Head of caudate nucleus (tissue), 42 donors: ENCODE data around the gene NKIRAS2.
"Not testable (repeated sequence)": the region's sequence is repeated elsewhere in the genome, so short reads cannot be mapped to it uniquely, and the experiment has no call there.

Experiments used
- DNase-seq, 42 donors: peaks; one replicate each; pipeline versions ENCODE4 v3.0.0 to v3.0.0-alpha.2; 2020 to 2021; ENCODE audit warnings: mixed read lengths in 7 of 42
- intact Hi-C: fragments of 100-400 bp; cut with DNase I; formaldehyde crosslinking; loops from one replicate; pipeline ENCODE4 v1.15.0; 2022

The NKIRAS2 gene

GRCh38 chr17:42020845-42021244 lies 955 bp downstream of the NKIRAS2 start:
- intact Hi-C loops, DNase-seq: not testable (repeated sequence)

- intact Hi-C loops, result no loop called here
- peak in 21 of 42 donors; percentile 14 to 65 (median 38) for DNase-seq
Observed at GRCh38 chr17:42023524-42024349, 3.8 kb downstream of the NKIRAS2 start.

GRCh38 chr17:42025191-42025579 lies 5.3 kb downstream of the NKIRAS2 start:
- intact Hi-C loops, result loop anchor here (5.0 kb wide), 1 partner anchor 77 kb away; no protein-coding TSS in a partner anchor
- no peak for DNase-seq

GRCh38 chr17:42025936-42026335 lies 6.0 kb downstream of the NKIRAS2 start:
- intact Hi-C loops, result loop anchor here (5.0 kb wide), 1 partner anchor 76 kb away; no protein-coding TSS in a partner anchor
- DNase-seq, result no peak

- no peak for DNase-seq
- intact Hi-C loops, result loop anchor here (5.0 kb wide), 1 partner anchor 75 kb away; no protein-coding TSS in a partner anchor
Observed at GRCh38 chr17:42026857-42027589, 7.1 kb downstream of the NKIRAS2 start.

- DNase-seq, result no peak
- intact Hi-C loops, result loop anchor here (5.0 kb wide), 1 partner anchor 75 kb away; no protein-coding TSS in a partner anchor
Observed at GRCh38 chr17:42027590-42027889, 7.7 kb downstream of the NKIRAS2 start.

- DNase-seq, result no peak
- intact Hi-C loops, result loop anchor here (5.0 kb wide), 1 partner anchor 74 kb away; no protein-coding TSS in a partner anchor
Observed at GRCh38 chr17:42027961-42028790, 8.3 kb downstream of the NKIRAS2 start.

GRCh38 chr17:42028791-42029127 lies 8.9 kb downstream of the NKIRAS2 start:
- DNase-seq, result no peak
- intact Hi-C loops, result loop anchor here (5.0 kb wide), 1 partner anchor 74 kb away; no protein-coding TSS in a partner anchor

GRCh38 chr17:42031584-42031983 lies 11.7 kb downstream of the NKIRAS2 start:
- no peak for DNase-seq
- intact Hi-C loops, result no loop called here

GRCh38 chr17:42034059-42034458 lies 14.2 kb downstream of the NKIRAS2 start:
- intact Hi-C loops, result no loop called here

GRCh38 chr17:42038221-42038973 lies 18.5 kb downstream of the NKIRAS2 start:
- intact Hi-C loops, result no loop called here
- DNase-seq, result no peak

More at GRCh38 chr17:42034059-42034458, 14.2 kb downstream of the NKIRAS2 start:
- DNase-seq, result no peak

- DNase-seq, result no peak
- intact Hi-C loops, result no loop called here
Observed at GRCh38 chr17:42039794-42040763, 20.2 kb downstream of the NKIRAS2 start.

GRCh38 chr17:42040818-42041217 lies 20.9 kb downstream of the NKIRAS2 start:
- intact Hi-C loops, result no loop called here

GRCh38 chr17:42041619-42042018 lies 21.7 kb downstream of the NKIRAS2 start:
- no peak for DNase-seq
- intact Hi-C loops, result no loop called here

More at GRCh38 chr17:42040818-42041217, 20.9 kb downstream of the NKIRAS2 start:
- DNase-seq, result no peak

GRCh38 chr17:42042598-42043319 lies 22.9 kb downstream of the NKIRAS2 start:
- DNase-seq, result no peak

GRCh38 chr17:42045719-42046118 lies 25.8 kb downstream of the NKIRAS2 start:
- no peak for DNase-seq
- intact Hi-C loops, result no loop called here

More at GRCh38 chr17:42042598-42043319, 22.9 kb downstream of the NKIRAS2 start:
- intact Hi-C loops, result no loop called here

GRCh38 chr17:42047343-42047742 lies 27.5 kb downstream of the NKIRAS2 start:
- intact Hi-C loops, result no loop called here
- DNase-seq, result no peak
